Limb (tissue), 2 donors: ENCODE measurements around the gene ZNF562.
"Not testable (repeated sequence)": the region's sequence is repeated elsewhere in the genome, so short reads cannot be mapped to it uniquely, and the experiment has no call there.

Source experiments
- DNase-seq, 2 donors: peaks; one replicate each; pipeline ENCODE4 v3.0.0-alpha.2; 2016; ENCODE audit errors: extremely low spot score in 2 of 2

Gene ZNF562

DNA sequence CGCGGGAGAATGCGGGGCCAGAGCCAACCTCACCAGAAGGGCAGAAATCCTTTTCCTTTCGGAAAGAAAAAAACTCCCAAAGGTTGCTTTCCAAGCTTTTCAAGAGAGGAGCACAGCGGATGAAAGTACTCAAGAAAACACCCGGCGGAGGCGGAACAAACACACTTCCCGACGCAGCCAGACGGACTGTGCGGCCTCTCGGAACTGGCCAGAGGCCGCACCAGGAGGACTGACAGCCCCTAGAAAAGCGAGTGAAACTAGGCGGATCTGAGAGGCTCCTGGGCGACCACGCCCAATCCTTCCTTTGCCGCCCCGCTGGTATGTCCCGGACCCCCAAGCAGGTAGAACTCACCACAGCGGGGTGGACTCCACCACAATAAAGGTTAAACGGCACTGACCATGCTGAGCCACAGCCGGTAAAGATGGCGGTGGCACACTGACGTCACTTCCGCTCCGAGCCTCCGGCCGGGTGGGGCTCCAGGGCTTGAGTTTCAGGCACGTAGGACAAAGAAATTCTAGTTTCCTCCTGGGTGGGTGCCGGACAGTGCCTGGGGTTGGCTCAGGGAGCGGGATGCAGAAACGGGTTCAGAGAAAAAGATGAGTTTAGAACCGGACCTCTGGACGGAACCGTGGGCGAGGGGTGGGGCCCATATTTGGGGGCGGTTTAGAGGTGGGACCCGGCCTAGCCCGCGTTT lies at the start of gene ZNF562:
TSS of gene ZNF562 (minus strand) at position 438 of the 695 bp plus-strand sequence. CDS start 14,356 bp downstream, outside the sequence.
- peak; percentile 91 to 95 for DNase-seq

- no peak for DNase-seq
These were observed 49.3 kb upstream of the ZNF562 start for GRCh38 chr19:9724157-9724556.

GRCh38 chr19:9721861-9722260 lies 47.0 kb upstream of the ZNF562 start:
- DNase-seq, result no peak

DNA sequence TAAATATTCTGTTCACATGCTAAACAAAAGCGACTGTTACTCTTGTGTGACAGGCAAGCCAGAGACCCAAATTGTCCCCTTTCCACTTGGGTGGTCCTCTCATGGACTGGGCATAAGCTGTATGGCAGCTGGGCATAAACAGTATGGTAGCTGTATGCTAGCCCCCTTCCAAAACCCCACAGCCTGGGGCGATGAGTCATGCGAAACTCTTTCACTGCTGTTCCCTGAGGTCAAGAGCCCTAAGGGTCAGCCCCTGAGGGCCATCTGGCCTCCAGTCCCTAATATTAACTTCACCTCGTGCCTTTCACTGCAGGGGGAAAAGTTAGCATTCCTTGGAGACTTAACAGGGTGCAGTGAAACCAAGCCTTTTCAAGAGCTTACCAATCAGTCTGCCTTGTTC lies 45.6 kb upstream of the ZNF562 start:
- DNase-seq, result no peak

- no peak for DNase-seq
These were observed 36.9 kb upstream of the ZNF562 start for GRCh38 chr19:9711815-9712214.

DNA sequence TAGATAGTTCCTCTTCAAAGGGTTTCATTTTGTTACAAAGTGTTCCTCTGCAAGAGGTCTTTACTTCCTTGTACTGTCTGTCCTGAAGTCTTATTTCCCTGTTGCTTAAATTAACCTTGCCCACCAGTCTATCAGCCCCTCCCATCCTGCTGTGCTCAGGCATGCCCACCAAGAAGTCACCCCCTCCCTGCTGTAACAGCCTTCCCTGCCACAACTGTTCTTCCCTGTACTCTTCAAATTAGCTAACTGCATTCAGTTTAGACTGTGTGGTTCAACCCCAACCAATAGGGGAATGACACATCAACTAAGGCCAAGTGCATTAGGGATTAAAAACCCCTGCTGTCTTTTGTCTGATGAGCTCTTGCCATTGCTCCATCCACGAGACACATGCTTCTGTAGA lies 34.4 kb upstream of the ZNF562 start:
- DNase-seq, result no peak

GRCh38 chr19:9705836-9706235 lies 30.9 kb upstream of the ZNF562 start:
- DNase-seq, result no peak

DNA sequence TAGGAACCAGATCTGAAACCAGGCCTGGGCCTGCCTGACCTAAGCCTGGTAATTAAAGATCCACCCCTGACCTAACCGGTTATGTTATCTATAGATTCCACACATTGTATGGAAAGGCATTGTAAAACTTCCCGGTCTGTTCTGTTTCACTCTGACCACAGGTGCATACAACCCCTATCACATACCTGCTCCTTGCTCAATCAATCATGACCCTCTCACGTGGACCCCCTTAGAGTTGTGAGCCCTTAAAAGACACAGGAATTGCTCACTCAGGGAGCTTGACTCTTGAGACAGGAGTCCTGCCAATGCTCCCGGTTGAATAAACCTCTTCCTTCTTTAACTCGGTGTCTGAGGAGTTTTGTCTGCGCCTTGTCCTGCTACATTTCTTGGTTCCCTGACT lies 27.3 kb upstream of the ZNF562 start:
- no peak for DNase-seq

DNA sequence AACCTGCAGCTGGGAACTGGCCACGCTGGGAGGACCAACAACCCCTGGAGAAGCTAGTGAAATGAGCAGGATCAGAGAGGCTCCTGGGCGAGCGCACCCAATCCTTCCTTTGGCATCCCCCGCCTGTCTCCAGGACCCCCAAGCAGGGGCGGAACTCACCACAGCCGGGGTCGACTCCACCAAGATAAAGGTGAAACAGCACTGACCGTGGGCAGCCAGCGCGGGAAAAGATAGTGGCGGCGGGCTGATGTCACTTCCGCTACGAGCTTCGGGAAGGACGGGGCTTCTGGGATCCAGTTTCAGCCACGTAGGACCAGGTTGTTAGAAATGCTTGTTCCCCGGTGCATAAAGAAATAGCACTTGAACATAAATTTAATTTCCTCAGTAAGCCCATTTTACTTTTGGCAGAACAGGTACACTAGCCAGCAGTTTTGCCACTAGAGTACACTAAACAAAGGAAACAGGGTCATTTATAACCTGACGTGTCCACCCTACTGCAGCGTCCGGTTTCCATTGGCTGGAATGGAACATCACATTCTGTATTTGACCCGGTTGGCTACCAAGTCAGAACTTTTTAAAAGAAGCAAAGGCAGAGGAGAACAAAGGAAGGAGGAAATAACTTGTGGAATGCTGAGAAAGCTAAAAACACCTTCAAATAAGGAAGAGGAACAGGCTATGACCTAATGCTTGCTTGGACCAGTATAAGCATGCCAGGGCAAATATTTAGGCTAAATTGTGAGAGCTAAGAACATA lies 25.5 kb upstream of the ZNF562 start:
- DNase-seq, result no peak

GRCh38 chr19:9690301-9690700 lies 15.4 kb upstream of the ZNF562 start:
- DNase-seq, result not testable (repeated sequence)

GRCh38 chr19:9679996-9680395 lies 5.1 kb upstream of the ZNF562 start:
- DNase-seq, result not testable (repeated sequence)

DNA sequence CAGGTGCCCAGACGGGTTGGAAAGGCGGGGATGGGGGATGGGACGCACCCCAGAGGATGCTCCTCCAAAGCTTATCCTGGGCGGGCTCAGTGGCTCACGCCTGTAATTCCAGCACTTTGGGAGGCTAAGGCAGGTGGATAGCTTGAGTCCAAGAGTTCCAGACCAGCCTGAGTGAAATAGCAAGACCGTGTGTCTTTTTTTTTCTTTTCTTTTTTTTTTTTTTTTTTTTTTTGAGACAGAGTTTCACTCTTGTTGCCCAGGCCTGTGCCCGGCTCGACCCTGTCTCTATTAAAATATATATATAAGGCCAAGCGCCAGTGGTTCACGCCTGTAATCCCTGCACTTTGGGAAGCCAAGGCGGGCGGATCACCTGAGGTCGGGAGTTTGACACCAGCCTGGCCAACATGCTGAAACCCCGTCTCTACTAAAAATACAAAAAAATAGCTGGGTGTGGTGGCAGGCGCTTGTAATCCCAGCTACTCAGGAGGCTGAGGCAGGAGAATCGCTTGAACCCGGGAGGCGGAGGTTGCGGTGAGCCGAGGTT lies 530 bp upstream of the ZNF562 start:
- not testable (repeated sequence) for DNase-seq

- DNase-seq, result no peak
These were observed 813 bp downstream of the ZNF562 start for GRCh38 chr19:9673912-9674662.

- no peak for DNase-seq
These were observed 2.0 kb downstream of the ZNF562 start for GRCh38 chr19:9672893-9673292.

DNA sequence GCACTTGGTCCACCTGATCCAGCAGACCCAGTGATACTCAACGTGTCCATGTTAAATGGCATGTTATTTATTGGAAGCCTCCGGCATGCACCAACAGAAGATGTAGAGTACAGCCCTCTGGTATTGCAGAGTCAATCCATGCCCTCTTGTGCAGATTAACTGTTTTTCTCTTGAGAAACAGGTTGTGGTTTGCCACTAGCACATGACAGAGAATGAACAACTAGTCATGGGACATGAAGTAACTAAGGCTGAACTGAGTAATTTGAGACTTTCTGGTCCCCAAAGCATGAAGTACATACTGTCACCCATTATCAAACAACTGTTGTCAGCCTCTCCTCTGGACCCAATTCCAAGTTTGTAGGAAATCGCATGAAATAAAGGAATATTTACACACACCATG lies 3.2 kb downstream of the ZNF562 start:
- no peak for DNase-seq

DNA sequence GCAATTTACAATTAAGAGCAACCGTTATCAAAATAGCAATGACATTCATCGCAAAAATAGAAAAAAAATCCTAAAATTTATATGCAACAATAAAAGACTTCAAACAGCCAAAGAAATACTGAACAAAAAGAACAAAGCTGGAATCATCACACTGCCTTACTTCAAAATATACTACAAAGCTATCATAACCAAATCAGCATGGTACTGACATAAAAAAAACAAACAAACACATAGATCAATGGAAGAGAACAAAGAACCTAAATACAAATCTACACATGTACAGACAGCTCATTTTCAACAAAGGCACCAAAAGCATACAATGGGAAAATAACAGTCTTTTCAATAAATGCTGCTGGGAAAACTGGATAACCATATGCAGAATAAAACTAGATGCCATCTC lies 6.4 kb downstream of the ZNF562 start:
- DNase-seq, result no peak

DNA sequence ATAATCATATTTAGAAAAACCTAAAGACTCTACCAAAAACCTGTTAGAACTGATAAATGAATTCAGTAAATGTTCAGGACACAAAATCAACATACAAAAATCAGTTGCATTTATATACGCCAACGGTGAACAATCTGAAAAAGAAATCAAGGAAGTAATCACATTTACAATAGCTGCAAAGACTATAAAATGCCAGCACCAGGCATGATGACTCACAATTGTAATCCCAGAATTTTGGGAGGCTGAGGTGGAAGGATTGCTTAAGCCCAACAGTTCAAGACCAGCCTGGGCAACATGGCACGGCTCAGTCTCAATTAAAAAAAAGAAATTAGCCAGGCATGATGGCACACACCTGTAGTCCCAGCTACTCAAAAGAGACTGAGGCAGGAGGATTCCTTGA lies 7.0 kb downstream of the ZNF562 start:
- no peak for DNase-seq

DNA sequence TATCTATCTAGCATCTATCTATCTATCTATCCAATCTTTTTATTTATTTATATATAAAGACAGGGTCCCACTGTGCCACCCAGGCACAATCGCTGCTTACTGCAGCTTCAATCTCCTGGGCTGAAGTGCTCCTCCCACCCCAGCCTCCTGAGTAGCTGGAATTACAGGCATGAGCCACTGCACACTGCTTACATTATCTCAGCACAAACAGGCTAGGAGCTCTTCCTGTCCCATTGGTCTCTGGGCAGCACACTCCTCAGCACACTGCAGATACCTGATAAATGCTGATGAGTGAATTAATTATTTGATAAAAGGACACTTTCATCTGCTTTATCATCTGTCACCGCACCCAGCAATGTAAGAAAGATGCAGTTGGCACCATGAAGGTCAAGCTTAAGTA lies 16.1 kb downstream of the ZNF562 start:
- DNase-seq, result no peak

DNA sequence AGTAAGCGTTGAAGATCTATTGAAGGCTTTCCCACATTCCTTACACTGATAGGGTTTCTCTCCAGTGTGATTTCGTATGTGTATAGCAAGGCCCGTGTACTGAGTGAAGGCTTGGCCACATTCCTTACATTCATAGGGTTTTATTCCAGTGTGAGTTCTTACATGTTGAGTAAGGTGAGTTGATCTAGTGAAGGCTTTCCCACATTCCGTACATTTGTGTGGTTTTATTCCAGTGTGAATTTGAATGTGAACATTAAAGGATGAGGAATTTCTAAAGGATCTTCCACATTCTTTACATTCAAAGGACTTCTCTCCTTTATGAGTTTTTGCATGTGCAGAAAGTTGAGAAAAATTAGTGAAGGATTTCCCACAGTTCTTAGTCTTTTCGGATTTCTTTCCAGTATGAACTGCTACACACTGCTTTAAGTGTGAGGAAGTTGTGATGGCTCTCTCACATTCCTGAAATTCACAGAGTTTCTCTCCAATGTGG lies 21.8 kb downstream of the ZNF562 start:
- DNase-seq, result not testable (repeated sequence)

DNA sequence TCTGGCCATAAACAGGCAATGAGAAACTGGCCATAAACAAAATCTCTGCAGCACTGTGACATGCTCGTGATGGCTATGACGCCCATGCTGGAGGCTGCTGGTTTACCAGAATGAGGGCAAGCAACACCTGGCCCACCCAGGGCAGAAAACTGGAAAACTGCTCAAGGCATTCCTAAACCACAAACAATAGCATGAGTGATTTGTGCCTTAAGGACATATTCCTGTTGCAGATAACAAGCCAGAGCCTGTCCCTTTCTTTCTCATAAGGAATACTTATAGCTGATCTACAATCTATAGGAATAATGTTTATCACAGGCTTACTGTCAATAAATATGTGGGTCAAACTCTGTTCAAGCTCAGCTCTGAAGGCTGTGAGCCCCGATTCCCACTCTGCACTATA lies 23.4 kb downstream of the ZNF562 start:
- not testable (repeated sequence) for DNase-seq

DNA sequence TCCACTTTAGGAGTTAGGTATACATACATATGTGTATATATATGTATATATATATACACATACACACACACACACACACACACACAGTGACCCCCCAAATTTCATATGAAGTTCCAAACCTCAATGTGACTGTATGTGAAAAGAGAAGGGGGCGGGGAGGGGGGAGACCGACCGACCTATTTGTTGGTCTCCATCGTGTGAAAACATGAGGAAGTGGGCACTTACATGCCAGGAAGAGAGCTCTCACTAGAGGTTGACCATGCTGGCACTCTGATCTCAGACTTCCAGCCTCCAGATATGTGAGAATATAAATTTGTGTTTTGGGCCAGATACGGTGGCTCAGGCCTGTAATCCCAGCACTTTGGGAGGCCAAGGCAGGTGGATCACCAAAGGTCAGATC lies 24.6 kb downstream of the ZNF562 start:
- no peak for DNase-seq

- DNase-seq, result no peak
These were observed 29.4 kb downstream of the ZNF562 start for GRCh38 chr19:9645472-9645871.
